OCI-LY1 (cell line): Measurements from ENCODE around the gene TREML4.

ENCODE experiments used
- EZH2 ChIP-seq: fragments of 200-600 bp; sonication (generic), shearing (Covaris generic); IDR thresholded peaks from 2 replicates; pipeline ENCODE4 v1.8.0; 2017; ENCODE audit warnings: borderline replicate concordance, mixed run types, mild to moderate bottlenecking, antibody characterized with exemption, low read length, moderate library complexity, mixed read lengths
- TF ChIP-seq, protein P1 (sequence below): fragments of 200-600 bp; sonication (generic), shearing (Covaris generic); IDR thresholded peaks from 2 replicates; pipeline ENCODE4 v1.5.1; 2017; ENCODE audit warnings: mild to moderate bottlenecking, antibody characterized with exemption, low read length, moderate library complexity, mixed read lengths

DNA sequence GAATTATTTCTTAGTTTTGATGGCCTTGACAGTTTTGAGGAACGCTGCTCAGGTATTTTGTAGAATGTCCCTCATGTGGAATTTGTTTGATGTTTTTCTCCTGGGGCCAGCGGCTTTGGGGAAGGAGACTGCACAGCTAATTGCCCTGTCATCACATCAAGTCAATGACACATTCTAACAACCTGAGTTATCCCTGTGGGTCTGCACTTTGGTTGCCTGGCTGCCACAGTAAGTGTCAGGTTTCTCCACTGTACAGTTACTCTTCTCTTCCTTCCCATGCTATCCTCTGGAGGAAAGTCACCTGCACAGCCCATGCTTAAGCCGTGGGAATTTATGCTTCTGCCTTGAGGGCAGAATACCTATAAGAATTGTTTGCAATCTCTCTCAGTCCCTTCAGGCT lies 1.4 kb upstream of the TREML4 start:
- TF ChIP-seq EZH2 = no peak
- TF ChIP-seq, protein P1, sequence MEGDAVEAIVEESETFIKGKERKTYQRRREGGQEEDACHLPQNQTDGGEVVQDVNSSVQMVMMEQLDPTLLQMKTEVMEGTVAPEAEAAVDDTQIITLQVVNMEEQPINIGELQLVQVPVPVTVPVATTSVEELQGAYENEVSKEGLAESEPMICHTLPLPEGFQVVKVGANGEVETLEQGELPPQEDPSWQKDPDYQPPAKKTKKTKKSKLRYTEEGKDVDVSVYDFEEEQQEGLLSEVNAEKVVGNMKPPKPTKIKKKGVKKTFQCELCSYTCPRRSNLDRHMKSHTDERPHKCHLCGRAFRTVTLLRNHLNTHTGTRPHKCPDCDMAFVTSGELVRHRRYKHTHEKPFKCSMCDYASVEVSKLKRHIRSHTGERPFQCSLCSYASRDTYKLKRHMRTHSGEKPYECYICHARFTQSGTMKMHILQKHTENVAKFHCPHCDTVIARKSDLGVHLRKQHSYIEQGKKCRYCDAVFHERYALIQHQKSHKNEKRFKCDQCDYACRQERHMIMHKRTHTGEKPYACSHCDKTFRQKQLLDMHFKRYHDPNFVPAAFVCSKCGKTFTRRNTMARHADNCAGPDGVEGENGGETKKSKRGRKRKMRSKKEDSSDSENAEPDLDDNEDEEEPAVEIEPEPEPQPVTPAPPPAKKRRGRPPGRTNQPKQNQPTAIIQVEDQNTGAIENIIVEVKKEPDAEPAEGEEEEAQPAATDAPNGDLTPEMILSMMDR = no peak
